Brain pericyte (primary cell): ENCODE data around the gene SLC3A2.
"Not testable (repeated sequence)": the region's sequence is repeated elsewhere in the genome, so short reads cannot be mapped to it uniquely, and the experiment has no call there.

ENCODE experiments used
- DNase-seq: peaks from one replicate; pipeline ENCODE4 v3.0.0-alpha.2; 2012; ENCODE audit warnings: low read depth, low spot score

Gene SLC3A2

DNA sequence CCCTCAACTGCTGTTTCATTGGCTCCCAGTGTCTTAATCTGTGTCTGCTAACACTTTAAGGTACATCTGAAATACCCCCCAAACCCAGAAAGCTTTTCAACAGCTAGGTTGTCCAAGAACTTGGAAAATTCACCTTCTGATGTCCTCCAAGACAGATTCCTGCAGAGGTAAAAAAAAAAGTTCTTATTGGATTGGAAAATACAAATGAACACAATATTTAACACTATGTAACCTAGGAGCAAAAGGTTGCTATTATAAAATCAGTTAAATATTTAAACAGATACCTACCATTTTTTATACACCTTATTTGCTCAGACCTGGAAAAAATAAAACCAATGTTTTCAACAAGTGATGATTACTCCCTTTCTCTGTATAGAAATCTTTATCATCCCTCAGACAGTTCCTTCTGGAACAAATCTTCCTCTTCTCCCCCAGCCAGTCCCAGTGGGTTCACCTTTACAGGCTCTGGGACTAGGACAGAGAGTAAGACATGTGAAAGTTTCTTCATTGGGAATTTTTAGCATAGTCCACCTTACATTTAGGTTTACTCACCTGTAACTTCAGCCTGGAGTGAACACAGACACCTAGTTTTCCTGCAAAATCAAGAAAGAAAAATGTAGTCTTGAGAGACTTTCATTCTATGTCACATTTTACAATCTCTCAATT, 28.0 kb upstream of the SLC3A2 start:
- no peak for DNase-seq

DNA sequence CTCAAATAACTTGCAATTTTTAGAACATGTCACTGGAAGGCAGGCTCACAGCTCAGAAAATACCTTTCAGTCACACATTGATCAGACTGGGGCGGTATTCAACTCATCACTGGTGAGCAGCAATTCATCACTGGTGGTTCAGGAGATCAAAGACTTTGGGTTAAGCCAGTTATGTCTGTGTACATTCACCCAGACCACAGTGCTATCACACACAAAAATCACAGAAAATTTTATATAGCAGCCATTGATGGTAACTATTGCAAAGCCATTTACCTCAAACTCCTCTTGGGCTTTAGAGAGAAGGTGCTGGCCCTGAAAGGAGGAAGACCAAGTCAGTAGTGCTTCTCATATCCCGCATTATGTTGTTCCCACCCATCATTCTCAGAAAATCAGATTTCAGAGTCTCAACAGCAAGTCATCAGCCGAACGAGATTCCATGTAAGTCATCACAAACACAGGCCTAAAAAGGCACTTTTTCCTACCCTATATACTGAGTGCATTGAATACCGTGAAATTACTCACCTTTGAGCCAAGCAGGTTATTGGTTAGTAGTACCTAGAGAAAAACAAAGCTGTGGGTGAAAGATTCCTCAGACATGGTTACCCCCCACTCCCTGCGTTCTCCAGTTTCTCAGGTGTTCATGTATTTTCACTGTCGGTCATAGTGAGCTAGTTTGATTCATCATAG, 27.3 kb upstream of the SLC3A2 start:
- no peak for DNase-seq

DNA sequence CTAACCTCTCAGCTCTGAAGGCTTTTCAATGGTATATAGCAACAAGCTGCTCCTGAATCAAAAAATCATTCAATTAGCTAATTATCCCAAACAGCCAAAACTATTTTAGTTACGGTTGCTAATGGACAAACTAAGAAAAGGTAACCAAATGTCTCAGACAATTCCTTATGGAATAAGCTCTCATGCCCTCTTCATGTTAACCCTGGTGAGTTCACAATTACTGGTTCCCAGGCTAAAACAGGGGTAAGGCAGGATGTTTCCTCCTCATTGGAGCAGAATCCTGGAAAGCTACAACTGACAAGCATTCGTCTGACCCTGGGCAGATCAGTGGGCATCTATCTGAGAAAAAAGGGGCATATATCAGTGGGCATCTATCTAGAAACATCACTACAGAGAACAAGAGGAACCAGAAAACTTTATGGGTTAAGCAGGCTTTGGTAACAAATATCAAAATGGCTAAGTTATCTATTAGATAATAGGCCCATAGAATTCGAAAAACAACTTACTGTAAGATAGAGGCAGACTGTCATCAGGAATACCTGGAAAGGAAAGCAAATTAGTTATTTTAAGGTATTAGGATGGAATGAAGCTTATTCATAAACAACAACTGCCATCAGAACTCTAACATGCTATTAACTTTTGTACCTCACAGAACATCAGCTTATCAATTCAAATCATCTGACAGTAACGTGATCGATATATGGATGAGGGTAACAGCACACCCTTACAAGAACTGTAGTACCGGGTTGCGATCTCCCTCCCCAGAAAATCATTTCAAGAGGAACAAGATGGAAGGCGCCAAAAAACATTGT, 26.5 kb upstream of the SLC3A2 start:
- no peak for DNase-seq

- DNase-seq = no peak
Measured at GRCh38 chr11:62854825-62855570, 25.7 kb upstream of the SLC3A2 start.

DNA sequence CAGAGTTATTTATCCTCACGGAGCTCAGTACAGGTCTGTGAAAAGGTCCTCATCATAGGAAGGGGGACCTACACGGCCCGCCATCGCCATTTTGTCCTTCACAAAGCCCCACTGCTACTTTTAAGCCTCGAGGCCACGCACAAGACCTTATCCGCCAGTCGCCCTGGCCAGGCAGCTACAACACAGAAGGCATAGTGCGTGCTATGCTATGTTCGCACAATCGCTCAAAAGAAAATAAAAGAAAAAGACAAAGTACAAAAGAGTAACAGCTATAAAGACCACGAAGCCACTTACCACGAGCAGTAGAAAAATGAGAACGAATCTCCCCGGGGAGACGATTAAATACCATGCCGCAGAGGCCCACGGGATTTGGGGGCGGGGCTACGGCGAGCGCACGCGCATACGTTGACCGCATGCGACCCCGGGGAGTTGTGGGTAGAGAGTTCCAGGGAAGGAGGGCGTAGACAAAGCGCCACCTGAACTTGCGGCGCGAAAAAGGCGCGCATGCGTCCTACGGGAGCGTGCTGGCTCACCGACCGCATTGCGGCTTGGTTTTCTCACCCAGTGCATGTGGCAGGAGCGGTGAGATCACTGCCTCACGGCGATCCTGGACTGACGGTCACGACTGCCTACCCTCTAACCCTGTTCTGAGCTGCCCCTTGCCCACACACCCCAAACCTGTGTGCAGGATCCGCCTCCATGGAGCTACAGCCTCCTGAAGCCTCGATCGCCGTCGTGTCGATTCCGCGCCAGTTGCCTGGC, 24.9 kb upstream of the SLC3A2 start:
- DNase-seq = peak; percentile 92

GRCh38 chr11:62856333-62856895, 24.3 kb upstream of the SLC3A2 start:
- no peak for DNase-seq

GRCh38 chr11:62857541-62857982, 23.1 kb upstream of the SLC3A2 start:
- DNase-seq = no peak

- no peak for DNase-seq
Measured at GRCh38 chr11:62858201-62858600, 22.5 kb upstream of the SLC3A2 start.

DNA sequence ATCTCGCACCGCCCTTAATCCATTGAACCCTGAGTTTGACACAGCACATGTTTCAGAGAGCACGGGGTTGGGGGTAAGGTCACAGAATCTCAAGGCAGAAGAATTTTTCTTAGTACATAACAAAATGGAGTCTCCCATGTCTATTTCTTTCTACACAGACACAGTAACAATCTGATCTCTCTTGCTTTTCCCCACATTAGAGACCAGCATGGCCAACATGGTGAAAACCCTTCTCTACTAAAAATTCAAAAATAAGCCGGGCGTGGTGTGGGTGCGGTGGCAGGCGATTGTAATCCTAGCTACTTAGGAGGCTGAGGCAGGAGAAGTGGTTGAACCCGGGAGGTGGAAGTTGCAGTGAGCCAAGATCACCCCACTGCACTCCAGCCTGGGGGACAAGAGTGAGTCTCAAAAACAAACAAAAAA, 21.4 kb upstream of the SLC3A2 start:
- DNase-seq = not testable (repeated sequence)

DNA sequence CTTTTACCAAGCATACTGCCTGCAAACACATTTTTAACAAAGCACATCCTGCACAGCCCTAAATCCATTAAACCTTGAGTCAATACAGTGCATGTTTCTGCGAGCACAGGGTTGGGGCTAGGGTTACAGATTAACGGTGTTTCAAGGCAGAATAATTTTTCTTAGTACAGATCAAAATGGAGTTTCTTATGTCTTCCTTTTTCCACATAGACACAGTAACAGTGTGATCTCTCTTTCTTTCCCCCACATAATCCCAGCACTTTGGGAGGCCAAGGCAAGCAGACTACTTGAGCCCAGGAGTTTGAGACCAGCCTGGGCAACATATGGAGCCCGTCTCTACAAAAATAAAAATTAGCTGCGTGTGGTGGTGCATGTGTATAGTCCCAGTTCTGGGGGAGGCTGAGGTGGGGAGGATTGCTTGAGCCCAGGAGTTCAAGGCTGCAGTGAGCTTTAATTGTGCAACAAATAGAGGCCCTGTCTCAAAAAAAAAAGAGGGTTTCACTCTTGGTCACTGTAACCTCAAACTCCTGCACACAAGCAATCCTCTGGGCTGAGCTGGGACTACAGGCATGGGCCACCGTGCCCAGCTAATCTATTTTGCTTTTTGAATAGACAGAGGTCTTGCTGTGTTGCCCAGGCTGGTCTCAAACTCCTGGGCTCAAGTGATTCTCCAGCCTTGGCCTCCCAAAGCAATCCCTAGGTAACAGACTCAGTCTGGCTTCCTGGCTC, 19.7 kb upstream of the SLC3A2 start:
- no peak for DNase-seq

GRCh38 chr11:62861564-62862192, 19.0 kb upstream of the SLC3A2 start:
- DNase-seq = not testable (repeated sequence)

GRCh38 chr11:62863687-62864335, 16.9 kb upstream of the SLC3A2 start:
- no peak for DNase-seq

GRCh38 chr11:62865635-62866034, 15.1 kb upstream of the SLC3A2 start:
- DNase-seq = no peak

DNA sequence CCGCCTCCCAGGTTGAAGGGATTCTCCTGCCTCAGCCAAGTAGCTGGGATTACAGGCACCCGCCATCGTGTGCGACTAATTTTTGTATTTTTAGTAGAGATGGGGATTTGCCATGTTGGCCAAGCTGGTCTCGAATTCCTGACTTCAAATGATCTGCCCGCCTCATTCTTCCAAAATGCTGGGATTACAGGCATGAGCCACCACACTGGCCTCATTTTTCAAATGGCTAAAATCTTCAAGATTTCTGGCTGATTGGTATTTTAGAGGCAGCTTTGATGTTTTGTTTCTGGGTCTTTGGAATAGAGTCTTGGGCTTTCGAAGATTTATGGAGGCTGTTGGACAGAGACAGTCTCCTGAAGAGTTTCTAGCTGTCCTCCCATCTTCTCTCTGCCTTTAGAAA, 5.8 kb upstream of the SLC3A2 start:
- DNase-seq = no peak

- no peak for DNase-seq
Measured at GRCh38 chr11:62875698-62876478, 4.8 kb upstream of the SLC3A2 start.

DNA sequence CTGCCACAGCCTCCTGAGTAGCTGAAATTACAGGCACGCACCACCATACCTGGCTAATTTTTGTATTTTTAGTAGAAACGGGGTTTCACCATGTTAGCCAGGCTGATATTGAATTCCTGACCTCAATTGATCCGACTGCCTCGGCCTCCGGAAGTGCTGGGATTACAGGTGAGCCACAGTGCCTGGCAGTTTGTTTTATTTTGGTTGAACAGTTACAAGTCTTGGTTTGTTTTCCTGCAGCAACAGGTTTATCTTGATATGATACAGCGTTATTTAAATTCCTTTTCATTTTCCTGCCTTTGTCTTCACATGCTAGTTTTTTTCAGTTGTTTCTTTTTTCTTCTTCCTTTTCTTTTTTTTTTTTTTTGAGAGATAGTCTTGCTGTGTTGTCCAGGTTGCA, 4.0 kb upstream of the SLC3A2 start:
- no peak for DNase-seq

- DNase-seq = no peak
Measured at GRCh38 chr11:62879235-62879978, 1.3 kb upstream of the SLC3A2 start.
